GM23338 (cell line): ENCODE data around the gene SLC19A2. TPM values are rescaled to one million over a fixed set of nuclear protein-coding genes. Genes with fewer than 3 reads are reported as not detected.

Source experiments
- STAT1 ChIP-seq: IDR thresholded peaks from one replicate; pipeline ENCODE4 v1.6.1; 2016; ENCODE audit warnings: antibody characterized with exemption; ENCODE audit not compliant: unreplicated experiment
- ZNF114 ChIP-seq: fragments of 250-450 bp; sonication (Bioruptor Pico); IDR thresholded peaks from 2 replicates; pipeline ENCODE4 v1.5.0; 2020; ENCODE audit warnings: mild to moderate bottlenecking, moderate library complexity
- polyA plus RNA-seq: library from polyadenylated mRNA; unstranded; fragments of >200 nt; fragmentation: Nextera tagmentation; extraction: Ambion mirVana; gene quantifications from 2 replicates; pipeline ENCODE4 v1.2.1, GENCODE V29; 2016
- total RNA-seq: library from RNA; depleted of rRNA; stranded (reverse); fragments of >200 nt; shearing (Covaris generic); gene quantifications from 2 replicates; pipeline ENCODE4 v1.2.3, GENCODE V29; 2014
- TF ChIP-seq, protein P1 (sequence below): fragments of 250-450 bp; sonication (Bioruptor Pico); IDR thresholded peaks from 2 replicates; pipeline ENCODE4 v1.5.0; 2020; ENCODE audit warnings: mild to moderate bottlenecking, moderate library complexity
- TF ChIP-seq, protein P2 (sequence below): IDR thresholded peaks from 2 replicates; pipeline ENCODE4 v1.6.1; 2016; ENCODE audit warnings: antibody characterized with exemption
- TF ChIP-seq, protein P3 (sequence below): IDR thresholded peaks from one replicate; pipeline ENCODE4 v1.6.1; 2018; ENCODE audit warnings: antibody characterized with exemption; ENCODE audit not compliant: unreplicated experiment

SLC19A2 gene
- total and polyA plus RNA-seq, 2 experiments from 2014 or later: 11.1 to 39.1 TPM

DNA sequence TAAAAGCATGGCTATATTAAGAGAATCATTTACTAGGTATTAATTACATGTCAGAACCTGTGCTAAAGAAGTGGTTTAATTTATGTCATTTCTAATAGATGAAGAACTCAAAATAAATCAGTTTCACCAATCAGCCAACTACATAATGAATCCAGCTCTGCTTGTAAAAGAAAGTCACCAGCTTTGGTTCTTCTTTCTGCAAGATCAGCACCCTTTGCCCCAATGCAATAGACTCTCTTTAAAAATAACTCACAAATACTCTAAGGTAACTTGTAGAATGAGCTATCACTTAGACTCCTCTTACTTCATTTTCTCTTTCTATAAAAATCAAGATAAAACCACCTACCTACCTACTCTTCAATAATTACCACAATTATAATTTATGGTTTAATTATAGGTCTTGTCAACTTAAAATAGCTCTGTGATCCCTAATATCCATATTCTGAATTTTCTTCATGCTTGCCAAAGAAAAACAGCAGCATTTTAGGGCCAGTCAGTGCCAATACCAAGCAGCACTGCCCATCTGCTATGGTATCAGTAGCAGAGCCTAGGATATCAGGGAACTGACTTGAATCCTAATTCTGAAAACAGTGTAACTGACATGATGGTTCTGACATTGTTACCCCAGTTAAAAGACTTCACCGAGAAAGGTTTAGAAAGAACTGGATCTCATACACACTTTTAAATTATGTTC is 11.3 kb downstream of the SLC19A2 start (continued):
- TF ChIP-seq, protein P1, sequence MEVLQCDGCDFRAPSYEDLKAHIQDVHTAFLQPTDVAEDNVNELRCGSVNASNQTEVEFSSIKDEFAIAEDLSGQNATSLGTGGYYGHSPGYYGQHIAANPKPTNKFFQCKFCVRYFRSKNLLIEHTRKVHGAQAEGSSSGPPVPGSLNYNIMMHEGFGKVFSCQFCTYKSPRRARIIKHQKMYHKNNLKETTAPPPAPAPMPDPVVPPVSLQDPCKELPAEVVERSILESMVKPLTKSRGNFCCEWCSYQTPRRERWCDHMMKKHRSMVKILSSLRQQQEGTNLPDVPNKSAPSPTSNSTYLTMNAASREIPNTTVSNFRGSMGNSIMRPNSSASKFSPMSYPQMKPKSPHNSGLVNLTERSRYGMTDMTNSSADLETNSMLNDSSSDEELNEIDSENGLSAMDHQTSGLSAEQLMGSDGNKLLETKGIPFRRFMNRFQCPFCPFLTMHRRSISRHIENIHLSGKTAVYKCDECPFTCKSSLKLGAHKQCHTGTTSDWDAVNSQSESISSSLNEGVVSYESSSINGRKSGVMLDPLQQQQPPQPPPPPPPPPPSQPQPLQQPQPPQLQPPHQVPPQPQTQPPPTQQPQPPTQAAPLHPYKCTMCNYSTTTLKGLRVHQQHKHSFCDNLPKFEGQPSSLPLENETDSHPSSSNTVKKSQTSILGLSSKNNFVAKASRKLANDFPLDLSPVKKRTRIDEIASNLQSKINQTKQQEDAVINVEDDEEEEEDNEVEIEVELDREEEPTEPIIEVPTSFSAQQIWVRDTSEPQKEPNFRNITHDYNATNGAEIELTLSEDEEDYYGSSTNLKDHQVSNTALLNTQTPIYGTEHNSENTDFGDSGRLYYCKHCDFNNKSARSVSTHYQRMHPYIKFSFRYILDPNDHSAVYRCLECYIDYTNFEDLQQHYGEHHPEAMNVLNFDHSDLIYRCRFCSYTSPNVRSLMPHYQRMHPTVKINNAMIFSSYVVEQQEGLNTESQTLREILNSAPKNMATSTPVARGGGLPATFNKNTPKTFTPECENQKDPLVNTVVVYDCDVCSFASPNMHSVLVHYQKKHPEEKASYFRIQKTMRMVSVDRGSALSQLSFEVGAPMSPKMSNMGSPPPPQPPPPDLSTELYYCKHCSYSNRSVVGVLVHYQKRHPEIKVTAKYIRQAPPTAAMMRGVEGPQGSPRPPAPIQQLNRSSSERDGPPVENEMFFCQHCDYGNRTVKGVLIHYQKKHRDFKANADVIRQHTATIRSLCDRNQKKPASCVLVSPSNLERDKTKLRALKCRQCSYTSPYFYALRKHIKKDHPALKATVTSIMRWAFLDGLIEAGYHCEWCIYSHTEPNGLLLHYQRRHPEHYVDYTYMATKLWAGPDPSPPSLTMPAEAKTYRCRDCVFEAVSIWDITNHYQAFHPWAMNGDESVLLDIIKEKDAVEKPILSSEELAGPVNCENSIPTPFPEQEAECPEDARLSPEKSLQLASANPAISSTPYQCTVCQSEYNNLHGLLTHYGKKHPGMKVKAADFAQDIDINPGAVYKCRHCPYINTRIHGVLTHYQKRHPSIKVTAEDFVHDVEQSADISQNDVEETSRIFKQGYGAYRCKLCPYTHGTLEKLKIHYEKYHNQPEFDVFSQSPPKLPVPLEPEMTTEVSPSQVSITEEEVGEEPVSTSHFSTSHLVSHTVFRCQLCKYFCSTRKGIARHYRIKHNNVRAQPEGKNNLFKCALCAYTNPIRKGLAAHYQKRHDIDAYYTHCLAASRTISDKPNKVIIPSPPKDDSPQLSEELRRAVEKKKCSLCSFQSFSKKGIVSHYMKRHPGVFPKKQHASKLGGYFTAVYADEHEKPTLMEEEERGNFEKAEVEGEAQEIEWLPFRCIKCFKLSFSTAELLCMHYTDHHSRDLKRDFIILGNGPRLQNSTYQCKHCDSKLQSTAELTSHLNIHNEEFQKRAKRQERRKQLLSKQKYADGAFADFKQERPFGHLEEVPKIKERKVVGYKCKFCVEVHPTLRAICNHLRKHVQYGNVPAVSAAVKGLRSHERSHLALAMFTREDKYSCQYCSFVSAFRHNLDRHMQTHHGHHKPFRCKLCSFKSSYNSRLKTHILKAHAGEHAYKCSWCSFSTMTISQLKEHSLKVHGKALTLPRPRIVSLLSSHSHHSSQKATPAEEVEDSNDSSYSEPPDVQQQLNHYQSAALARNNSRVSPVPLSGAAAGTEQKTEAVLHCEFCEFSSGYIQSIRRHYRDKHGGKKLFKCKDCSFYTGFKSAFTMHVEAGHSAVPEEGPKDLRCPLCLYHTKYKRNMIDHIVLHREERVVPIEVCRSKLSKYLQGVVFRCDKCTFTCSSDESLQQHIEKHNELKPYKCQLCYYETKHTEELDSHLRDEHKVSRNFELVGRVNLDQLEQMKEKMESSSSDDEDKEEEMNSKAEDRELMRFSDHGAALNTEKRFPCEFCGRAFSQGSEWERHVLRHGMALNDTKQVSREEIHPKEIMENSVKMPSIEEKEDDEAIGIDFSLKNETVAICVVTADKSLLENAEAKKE (CRISPR knock-in tag): no peak
- TF ChIP-seq ZNF114: no peak
- TF ChIP-seq, protein P2, sequence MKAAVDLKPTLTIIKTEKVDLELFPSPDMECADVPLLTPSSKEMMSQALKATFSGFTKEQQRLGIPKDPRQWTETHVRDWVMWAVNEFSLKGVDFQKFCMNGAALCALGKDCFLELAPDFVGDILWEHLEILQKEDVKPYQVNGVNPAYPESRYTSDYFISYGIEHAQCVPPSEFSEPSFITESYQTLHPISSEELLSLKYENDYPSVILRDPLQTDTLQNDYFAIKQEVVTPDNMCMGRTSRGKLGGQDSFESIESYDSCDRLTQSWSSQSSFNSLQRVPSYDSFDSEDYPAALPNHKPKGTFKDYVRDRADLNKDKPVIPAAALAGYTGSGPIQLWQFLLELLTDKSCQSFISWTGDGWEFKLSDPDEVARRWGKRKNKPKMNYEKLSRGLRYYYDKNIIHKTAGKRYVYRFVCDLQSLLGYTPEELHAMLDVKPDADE: no peak
- TF ChIP-seq, protein P3, sequence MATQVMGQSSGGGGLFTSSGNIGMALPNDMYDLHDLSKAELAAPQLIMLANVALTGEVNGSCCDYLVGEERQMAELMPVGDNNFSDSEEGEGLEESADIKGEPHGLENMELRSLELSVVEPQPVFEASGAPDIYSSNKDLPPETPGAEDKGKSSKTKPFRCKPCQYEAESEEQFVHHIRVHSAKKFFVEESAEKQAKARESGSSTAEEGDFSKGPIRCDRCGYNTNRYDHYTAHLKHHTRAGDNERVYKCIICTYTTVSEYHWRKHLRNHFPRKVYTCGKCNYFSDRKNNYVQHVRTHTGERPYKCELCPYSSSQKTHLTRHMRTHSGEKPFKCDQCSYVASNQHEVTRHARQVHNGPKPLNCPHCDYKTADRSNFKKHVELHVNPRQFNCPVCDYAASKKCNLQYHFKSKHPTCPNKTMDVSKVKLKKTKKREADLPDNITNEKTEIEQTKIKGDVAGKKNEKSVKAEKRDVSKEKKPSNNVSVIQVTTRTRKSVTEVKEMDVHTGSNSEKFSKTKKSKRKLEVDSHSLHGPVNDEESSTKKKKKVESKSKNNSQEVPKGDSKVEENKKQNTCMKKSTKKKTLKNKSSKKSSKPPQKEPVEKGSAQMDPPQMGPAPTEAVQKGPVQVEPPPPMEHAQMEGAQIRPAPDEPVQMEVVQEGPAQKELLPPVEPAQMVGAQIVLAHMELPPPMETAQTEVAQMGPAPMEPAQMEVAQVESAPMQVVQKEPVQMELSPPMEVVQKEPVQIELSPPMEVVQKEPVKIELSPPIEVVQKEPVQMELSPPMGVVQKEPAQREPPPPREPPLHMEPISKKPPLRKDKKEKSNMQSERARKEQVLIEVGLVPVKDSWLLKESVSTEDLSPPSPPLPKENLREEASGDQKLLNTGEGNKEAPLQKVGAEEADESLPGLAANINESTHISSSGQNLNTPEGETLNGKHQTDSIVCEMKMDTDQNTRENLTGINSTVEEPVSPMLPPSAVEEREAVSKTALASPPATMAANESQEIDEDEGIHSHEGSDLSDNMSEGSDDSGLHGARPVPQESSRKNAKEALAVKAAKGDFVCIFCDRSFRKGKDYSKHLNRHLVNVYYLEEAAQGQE: no peak
- TF ChIP-seq STAT1: no peak
